ENCODE data around the gene UTS2R.

- no peak for TF ChIP-seq EP300 (conservative IDR thresholded peaks at IDR 0.05; ENCODE audit: poor library complexity, severe bottlenecking)
- no peak for TF ChIP-seq CTCF (IDR thresholded peaks at IDR 0.05; ENCODE audit: poor library complexity, severe bottlenecking)
- no peak for TF ChIP-seq POLR2AphosphoS5 (IDR thresholded peaks at IDR 0.05)
- TF ChIP-seq EZH2 (IDR thresholded peaks at IDR 0.05; ENCODE audit: borderline replicate concordance, insufficient read depth, low read length, poor library complexity, severe bottlenecking), result no peak
- TF ChIP-seq TAF1 (IDR thresholded peaks at IDR 0.05; ENCODE audit: low read depth), result no peak
- no peak for TF ChIP-seq REST (IDR thresholded peaks at IDR 0.05; ENCODE audit: borderline replicate concordance)
- no peak for TF ChIP-seq MXI1 (conservative IDR thresholded peaks at IDR 0.05; ENCODE audit: poor library complexity, severe bottlenecking)
Measured at GRCh38 chr17:82387705-82388106, 16.1 kb downstream of the UTS2R start.
